ENCODE results near the gene ANK3.

Gene ANK3

GRCh38 chr10:60376221-60377041 lies 13.2 kb downstream of the ANK3 start:
- no peak for DNase-seq

DNA sequence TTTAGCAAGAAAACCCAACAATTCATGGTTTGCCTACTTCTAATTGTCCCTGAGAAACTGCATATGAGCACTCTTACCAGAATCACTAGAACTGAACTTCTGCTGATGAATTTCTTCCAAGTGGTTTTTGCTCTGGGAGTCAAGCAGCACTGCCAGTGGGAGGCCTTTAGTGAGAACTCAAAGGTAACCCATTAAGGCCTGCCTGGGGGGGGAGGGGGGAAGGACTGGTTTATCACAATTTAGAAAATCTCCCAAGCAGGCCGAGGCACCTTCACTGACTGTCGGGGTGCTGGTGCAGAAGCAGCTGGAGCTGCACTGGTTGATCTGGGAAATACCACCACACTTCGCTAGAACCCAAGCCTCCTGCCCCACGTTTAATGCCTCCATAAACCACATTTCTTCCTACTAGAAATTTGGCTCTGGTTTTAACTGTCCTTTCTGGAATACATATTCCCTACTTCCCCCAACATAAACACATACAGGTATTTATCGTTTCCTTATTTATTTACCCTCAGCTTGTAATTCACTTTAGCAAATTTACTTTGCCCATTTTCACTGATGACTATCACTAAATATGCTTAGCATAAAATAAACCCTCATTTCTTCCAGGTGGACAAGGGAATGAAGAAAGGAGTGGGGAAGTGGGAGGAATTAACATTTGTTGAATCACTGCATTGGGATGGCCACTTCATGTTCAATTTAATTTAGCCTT lies 14.2 kb downstream of the ANK3 start:
- no peak for DNase-seq

GRCh38 chr10:60374836-60375235 lies 14.8 kb downstream of the ANK3 start:
- DNase-seq = no peak

- no peak for DNase-seq
These were observed 17.2 kb downstream of the ANK3 start for GRCh38 chr10:60372436-60372835.

- DNase-seq = no peak
These were observed 20.1 kb downstream of the ANK3 start for GRCh38 chr10:60369547-60369930.

- no peak for DNase-seq
These were observed 20.7 kb downstream of the ANK3 start for GRCh38 chr10:60368875-60369546.

DNA sequence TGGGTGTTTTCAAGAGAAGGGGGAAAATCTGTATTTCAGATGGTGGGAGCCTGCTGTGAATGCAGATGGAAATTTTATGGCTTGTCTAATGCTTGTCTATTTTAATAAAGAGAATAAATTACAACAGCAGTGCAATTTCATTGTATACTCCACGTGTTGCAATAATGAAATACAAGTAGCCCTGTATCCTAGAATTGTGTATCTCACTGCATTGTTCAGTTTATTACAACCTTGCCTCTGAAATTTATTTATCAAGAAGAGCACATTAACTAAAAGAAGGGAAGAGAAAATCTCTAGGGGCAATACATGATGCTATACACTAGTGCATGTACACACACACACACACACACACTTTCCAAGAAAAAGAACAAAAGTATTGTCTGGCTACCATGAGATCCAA lies 21.8 kb downstream of the ANK3 start:
- no peak for DNase-seq

DNA sequence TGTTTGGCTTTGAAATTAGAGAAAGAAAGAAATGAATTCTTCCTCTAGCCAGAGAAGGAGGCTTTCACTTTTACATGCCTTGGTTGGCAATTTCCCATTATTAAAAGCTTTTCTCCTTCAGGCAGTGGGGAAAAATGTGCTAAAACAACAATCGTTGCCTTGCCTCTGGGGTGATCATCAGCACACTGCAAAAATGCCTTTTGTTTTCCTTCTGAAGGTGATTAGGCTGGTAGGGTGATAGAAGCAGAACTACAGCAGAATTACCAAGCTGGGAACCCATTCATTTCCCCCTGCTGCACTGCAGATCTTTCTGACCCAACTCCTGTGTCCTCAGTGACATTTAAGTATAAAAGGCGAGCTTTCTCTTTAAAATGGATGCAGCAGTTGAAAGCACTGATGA lies 22.2 kb downstream of the ANK3 start:
- no peak for DNase-seq

DNA sequence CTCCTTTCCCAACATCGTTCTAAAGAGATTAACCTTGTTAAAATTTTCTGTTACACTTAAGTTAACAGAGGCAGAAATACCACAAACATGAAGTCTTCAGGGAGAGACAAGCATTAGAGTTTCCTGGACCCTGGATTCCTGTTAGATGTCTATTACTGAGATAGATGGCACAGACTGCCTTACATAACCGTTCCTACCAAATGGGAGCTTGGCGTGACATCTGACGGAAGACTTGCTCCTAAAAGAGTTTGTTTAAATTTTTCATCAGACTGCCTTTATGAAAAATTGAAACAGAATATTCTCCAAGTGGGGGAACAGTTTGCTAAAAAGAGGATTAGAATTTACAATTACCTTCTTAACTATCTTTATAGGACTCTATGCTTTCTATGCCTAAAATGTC lies 22.7 kb downstream of the ANK3 start:
- no peak for DNase-seq

DNA sequence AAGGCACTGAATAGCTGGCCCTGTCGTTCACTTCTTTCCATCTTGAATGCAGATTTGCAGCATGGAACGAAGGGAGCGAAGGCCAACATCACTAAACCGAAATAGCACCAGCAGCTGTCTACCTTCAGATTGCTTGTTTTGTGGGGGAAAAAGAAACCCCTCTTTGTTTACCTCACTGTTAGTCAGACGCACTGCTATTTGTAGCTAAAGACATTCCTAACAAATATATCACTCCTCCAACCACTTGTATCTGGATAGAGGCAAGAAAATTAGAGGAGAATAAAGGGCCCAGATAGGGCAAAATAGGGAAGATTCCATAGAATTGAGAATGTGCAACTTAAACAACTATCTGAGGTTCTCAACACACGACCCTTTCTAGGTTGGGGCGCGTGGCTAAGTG lies 26.5 kb downstream of the ANK3 start:
- DNase-seq = no peak

DNA sequence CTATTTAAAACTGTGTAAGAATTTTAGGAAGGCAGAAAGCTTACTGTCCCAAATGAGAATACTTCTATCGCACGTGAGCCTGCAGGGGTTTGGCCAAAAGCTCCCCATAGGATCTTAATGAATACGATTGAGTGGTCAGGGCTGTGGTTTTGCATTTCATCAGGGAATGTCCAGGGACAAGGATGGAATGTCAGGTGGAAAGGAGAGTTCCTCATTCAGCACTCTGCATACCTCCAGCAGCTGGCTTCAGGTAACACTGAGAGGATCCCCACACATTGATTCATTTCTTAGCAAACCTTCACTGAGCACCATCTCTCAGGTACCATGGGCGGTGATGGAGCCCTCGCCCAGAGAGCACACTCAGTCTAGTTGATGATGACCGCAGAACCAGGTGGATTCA lies 27.2 kb downstream of the ANK3 start:
- DNase-seq = no peak

DNA sequence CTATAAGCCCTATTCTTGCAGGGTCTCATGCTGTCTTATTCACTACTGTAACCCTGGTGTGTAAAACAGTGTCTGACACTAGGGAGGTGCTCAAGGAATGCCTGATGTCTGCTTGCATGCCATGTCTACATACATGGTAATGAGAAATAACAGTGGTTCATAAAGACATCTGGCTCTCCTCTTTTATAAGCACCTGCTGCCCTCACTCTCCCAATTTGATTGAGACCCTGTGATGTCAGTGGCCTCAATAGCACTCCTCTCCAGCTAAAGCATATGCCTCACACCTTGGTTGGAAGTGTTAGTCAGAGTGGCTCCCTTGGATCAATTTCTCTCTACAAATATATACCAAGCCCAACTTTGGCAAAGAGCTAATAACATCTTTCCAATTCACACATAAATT lies 30.6 kb downstream of the ANK3 start:
- DNase-seq = peak; percentile 82

DNA sequence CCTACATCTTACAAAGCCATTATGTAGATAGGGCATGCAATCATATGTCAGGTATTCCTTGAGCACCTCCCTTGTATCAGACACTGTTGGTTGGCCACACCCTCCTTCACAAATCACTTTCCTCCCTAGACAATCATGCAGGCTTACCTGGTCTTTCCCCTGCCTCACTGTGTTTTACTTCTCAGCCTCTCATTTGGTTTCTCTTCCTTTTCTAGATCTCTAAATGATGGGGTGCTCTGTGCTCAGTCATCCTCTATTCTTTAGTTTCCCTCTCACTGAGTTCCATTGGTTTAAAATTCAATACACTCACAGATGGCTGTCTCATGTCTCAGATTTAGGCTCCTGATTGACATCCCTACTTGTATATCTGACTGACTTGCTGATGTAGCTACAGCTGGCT lies 31.4 kb downstream of the ANK3 start:
- no peak for DNase-seq

- no peak for DNase-seq
These were observed 36.0 kb downstream of the ANK3 start for GRCh38 chr10:60353519-60354258.

- DNase-seq = no peak
These were observed 37.6 kb downstream of the ANK3 start for GRCh38 chr10:60352105-60352504.

- DNase-seq = no peak
These were observed 38.4 kb downstream of the ANK3 start for GRCh38 chr10:60351191-60351853.

DNA sequence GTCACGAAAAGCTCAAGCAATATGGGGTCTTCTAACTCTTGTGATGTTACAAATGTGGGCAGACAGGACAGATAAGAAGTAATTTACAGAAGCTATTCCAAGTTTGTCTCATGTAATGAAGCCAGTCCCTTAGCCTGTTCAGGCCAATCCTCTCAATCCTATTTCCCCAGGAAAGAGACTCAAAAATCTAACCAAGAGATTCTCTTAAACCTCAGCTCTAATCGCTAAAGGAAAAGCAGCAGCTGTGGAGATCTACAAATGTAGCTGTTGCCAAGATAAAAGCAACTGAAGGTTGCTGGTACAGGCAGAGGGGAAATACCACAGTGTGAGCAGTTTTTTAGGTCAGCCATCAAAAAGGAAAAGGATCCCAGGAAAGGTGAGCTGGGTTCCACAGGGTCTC lies 39.3 kb downstream of the ANK3 start:
- no peak for DNase-seq

DNA sequence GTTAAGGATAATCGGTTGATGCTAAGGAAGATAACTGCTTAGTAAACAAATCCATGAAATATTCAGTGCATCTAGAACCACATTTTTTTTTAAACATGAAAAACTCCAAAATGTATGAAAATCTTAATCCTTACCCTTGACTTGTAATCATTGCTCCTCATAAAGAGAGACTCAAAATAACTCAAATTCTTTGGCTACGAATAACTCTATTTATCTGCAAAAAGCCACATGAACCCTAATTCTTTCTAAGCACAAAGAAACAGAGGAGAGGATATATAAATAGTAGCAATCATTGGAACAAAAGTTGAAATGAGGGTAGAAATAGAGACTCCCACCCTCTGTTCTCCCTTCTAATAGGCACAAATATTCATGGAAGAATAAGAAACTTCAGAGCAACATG lies 40.2 kb downstream of the ANK3 start:
- no peak for DNase-seq

DNA sequence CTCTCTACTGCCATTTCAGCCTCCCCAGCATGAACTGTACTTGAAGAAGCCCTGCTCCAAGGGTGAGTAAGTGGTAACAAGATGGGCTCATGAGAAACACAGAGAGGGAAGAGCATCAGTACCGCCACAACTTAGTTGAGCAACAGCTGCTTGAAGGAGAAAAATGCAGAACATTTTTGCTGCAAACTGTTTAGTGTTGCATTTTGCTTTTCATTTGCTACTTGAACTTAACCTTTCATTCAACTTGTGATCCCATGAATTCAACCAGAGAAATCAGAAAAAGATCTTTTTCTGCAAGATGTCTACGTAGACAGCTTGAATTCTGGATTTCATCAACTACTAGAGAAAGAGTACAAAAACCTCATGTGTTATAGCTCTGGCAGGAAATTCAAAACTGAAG lies 40.7 kb downstream of the ANK3 start:
- no peak for DNase-seq

DNA sequence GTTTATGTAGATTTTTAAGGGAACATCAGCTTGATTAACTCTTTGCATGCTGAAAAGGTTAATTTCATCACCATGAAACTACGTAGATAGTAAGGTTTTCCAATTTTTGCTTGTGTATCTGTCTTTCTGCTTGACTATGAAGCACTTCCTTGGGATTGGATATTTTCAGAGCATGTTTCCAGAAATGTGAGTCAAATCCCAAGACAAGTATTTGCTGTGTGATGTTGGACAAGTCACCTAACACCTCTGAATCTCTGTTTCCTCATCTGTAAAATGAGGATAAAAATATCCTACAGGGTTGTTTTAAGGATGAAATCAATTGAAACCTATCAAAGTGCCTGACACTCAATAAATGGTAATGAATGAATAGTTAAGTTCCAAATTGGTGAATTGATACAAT lies 42.4 kb downstream of the ANK3 start:
- no peak for DNase-seq

DNA sequence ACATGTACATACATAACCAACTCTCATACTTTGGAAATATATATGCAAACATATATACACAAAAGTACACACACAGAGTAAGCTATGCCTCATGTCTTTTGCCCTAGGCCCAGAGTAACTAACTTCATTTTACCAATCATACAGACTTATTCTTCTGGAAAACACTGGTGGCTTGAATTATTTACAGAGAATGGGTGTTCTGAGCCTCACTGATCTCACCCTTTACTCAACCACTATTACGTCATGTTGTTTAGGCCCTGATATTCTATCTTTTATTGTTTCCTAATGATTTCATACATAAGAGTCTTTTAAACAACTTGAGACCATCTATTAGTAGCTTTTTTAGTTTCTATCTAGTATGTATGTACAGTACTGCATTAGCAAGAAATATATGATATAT lies 43.0 kb downstream of the ANK3 start:
- DNase-seq = no peak

DNA sequence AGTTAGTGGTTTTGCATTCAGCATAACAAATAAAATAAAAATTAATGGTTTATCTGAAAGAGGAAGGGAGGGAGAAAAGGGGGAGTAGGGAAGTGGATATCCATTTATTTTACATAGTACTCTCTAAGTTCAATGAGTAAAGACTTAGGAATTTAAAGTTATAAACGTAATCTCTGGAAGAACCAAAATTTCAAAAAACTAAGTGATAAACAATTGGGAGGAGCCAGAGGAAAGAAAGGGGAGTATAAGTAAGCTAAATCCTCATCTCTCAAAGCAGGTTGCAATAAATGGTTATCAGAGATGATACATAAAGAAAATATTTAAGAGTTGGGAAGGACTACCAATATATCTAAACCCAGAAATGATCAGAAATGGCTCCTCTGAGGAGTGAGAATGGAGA lies 46.4 kb downstream of the ANK3 start:
- DNase-seq = no peak

GRCh38 chr10:60341969-60342368 lies 47.7 kb downstream of the ANK3 start:
- DNase-seq = no peak
